Parathyroid adenoma (tissue), 2 donors: ENCODE data around the gene UNC119.

ENCODE experiments used
- H2AFZ ChIP-seq: fragments of 300-600 bp; sonication (generic); one replicate; pipeline ENCODE4 v1.7.0; 2017; ENCODE audit warnings: antibody characterized with exemption, mild to moderate bottlenecking
- H3K27ac ChIP-seq: fragments of 300-600 bp; sonication (generic); one replicate; pipeline ENCODE4 v1.7.0; 2017
- H3K27me3 ChIP-seq: fragments of 300-600 bp; sonication (generic); one replicate; pipeline ENCODE4 v1.7.0; 2017; ENCODE audit warnings: low read length; ENCODE audit not compliant: control insufficient read depth, insufficient read depth
- H3K36me3 ChIP-seq: fragments of 300-600 bp; sonication (generic); one replicate; pipeline ENCODE4 v1.7.0; 2017; ENCODE audit warnings: low read length; ENCODE audit not compliant: control insufficient read depth, insufficient read depth
- H3K4me1 ChIP-seq: fragments of 300-600 bp; sonication (generic); one replicate; pipeline ENCODE4 v1.7.0; 2017; ENCODE audit warnings: control low read depth
- H3K4me2 ChIP-seq: fragments of 300-600 bp; sonication (generic); one replicate; pipeline ENCODE4 v1.7.0; 2017; ENCODE audit warnings: low read length
- H3K4me3 ChIP-seq: fragments of 300-600 bp; sonication (generic); one replicate; pipeline ENCODE4 v1.7.0; 2017; ENCODE audit warnings: low read depth, low read length
- H3K79me2 ChIP-seq: fragments of 300-600 bp; sonication (generic); one replicate; pipeline ENCODE4 v1.7.0; 2017; ENCODE audit warnings: control low read depth
- H3K9ac ChIP-seq: fragments of 300-600 bp; sonication (generic); one replicate; pipeline ENCODE4 v1.7.0; 2017; ENCODE audit warnings: mild to moderate bottlenecking
- H3K9me3 ChIP-seq: fragments of 300-600 bp; sonication (generic); one replicate; pipeline ENCODE4 v1.7.0; 2017; ENCODE audit warnings: low read length; ENCODE audit not compliant: control insufficient read depth
- CTCF ChIP-seq: fragments of 300-600 bp; sonication (generic); IDR thresholded peaks from one replicate; pipeline ENCODE4 v1.7.0; 2017; ENCODE audit warnings: antibody characterized with exemption, mild to moderate bottlenecking
- donor health status: primary hyperparathyroidism.

Gene UNC119

GRCh38 chr17:28520687-28521086 is 31.7 kb downstream of the UNC119 start:
- TF ChIP-seq CTCF = no peak
- Histone ChIP-seq H3K4me3 (no peak overlapping the region), H3K27ac (no peak overlapping the region), H2AFZ (no peak overlapping the region), H3K4me1 (peaks cover 21% of the 10 kb centered on the region), H3K27me3 (no peaks in the 10 kb centered on the region), H3K36me3 (no peaks in the 10 kb centered on the region), H3K9ac (no peak overlapping the region), H3K4me2 (no peak overlapping the region), H3K79me2 (no peaks in the 10 kb centered on the region), H3K9me3 (no peaks in the 10 kb centered on the region)

- no peak overlapping the region for H2AFZ ChIP-seq
- H3K27ac ChIP-seq = no peak overlapping the region
- H3K4me2 ChIP-seq = no peak overlapping the region
Observed at GRCh38 chr17:28519236-28519635, 33.2 kb downstream of the UNC119 start.

GRCh38 chr17:28518578-28518977 is 33.8 kb downstream of the UNC119 start:
- no peaks in the 10 kb centered on the region for H3K79me2 ChIP-seq
- H3K4me2 ChIP-seq = no peak overlapping the region
- H2AFZ ChIP-seq = no peak overlapping the region
- peaks cover 14% of the 10 kb centered on the region for H3K4me1 ChIP-seq
- no peaks in the 10 kb centered on the region for H3K9me3 ChIP-seq
- H3K4me3 ChIP-seq = no peak overlapping the region
- no peaks in the 10 kb centered on the region for H3K36me3 ChIP-seq
- H3K9ac ChIP-seq = no peak overlapping the region
- H3K27ac ChIP-seq = no peak overlapping the region
- no peak for TF ChIP-seq CTCF
- H3K27me3 ChIP-seq = no peaks in the 10 kb centered on the region

More at GRCh38 chr17:28519236-28519635, 33.2 kb downstream of the UNC119 start:
- Histone ChIP-seq H3K4me1 (peaks cover 14% of the 10 kb centered on the region), H3K9ac (no peak overlapping the region), H3K4me3 (no peak overlapping the region), H3K36me3 (no peaks in the 10 kb centered on the region), H3K9me3 (no peaks in the 10 kb centered on the region), H3K79me2 (no peaks in the 10 kb centered on the region), H3K27me3 (no peaks in the 10 kb centered on the region)
- no peak for TF ChIP-seq CTCF

- no peaks in the 10 kb centered on the region for H3K79me2 ChIP-seq
- no peak overlapping the region for H3K4me2 ChIP-seq
- H3K9me3 ChIP-seq = no peaks in the 10 kb centered on the region
- H3K27ac ChIP-seq = no peak overlapping the region
- no peak overlapping the region for H3K4me3 ChIP-seq
- H2AFZ ChIP-seq = no peak overlapping the region
- H3K9ac ChIP-seq = no peak overlapping the region
- peaks cover 14% of the 10 kb centered on the region for H3K4me1 ChIP-seq
- no peak for TF ChIP-seq CTCF
- no peaks in the 10 kb centered on the region for H3K27me3 ChIP-seq
- no peaks in the 10 kb centered on the region for H3K36me3 ChIP-seq
Observed at GRCh38 chr17:28518132-28518531, 34.3 kb downstream of the UNC119 start.

GRCh38 chr17:28515518-28515917 is 36.9 kb downstream of the UNC119 start:
- H3K4me1 ChIP-seq = no peaks in the 10 kb centered on the region

More at GRCh38 chr17:28515518-28515917, 36.9 kb downstream of the UNC119 start:
- Histone ChIP-seq H3K9me3 (no peaks in the 10 kb centered on the region), H3K4me2 (no peak overlapping the region), H3K4me3 (no peak overlapping the region), H3K27ac (no peak overlapping the region), H3K36me3 (no peaks in the 10 kb centered on the region), H3K27me3 (no peaks in the 10 kb centered on the region), H3K79me2 (no peaks in the 10 kb centered on the region), H3K9ac (no peak overlapping the region), H2AFZ (no peak overlapping the region)
- TF ChIP-seq CTCF = no peak
